HG02571 (cell line): ENCODE results near the gene DISC1.

Experiments
- ATAC-seq: cut with Tn5 transposase; IDR thresholded peaks from one replicate; pipeline ENCODE4 v1.9.1; 2021; ENCODE audit warnings: mild to moderate bottlenecking, moderate library complexity; ENCODE audit not compliant: unreplicated experiment

Gene DISC1

GRCh38 chr1:231921646-231922345, 295.2 kb downstream of the DISC1 start:
- ATAC-seq = no peak

DNA sequence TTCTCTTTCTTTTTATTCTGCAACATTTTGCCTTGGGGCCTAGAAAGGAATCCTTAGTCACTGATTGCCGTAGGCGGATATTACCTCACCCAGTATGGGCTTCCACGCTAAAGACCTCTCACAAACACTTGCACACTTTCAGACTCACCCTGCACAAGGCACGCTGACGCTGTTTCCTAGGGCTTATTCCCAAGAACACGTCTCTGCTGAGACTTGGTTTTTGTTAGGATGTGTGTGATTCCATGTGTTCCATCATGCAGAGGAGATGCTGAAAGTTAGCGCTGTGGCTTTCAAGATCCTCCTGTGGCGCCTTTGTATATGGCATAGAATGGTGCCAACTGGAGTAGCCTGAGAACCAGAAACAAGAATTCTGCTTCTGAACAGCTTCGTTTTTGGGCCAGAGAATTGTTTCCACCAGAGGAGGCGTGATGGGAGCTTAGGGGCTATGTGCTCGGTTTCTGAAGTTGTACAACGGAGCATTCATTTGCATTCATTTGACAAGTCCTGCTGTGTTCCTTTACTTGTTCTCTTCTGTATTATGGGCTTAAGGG, 297.0 kb downstream of the DISC1 start:
- no peak for ATAC-seq

- ATAC-seq = no peak
Observed at GRCh38 chr1:231924180-231924579, 297.6 kb downstream of the DISC1 start.

- no peak for ATAC-seq
Observed at GRCh38 chr1:231925864-231926263, 299.3 kb downstream of the DISC1 start.

- no peak for ATAC-seq
Observed at GRCh38 chr1:231926340-231926739, 299.8 kb downstream of the DISC1 start.

- ATAC-seq = no peak
Observed at GRCh38 chr1:231926933-231927332, 300.3 kb downstream of the DISC1 start.

DNA sequence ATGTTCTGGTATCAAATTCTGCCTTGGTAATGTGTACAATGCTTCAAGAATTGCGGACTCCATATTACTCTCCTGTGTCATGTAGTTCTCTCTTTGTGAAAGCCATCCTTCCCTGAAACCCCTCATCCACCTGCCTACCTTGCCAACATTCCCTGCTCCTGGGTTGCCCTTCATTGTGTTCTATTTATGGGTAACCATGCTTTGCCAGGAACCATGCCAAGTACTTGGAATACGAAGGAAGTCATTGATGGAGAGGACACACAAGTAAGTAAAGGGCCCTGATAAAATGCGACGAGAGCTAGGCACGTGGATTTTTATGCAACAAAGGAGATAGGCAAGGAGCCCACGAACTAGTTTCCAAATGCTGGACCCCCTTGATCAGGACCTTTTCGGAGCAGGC, 300.8 kb downstream of the DISC1 start:
- no peak for ATAC-seq

- ATAC-seq = no peak
Observed at GRCh38 chr1:231929311-231929710, 302.7 kb downstream of the DISC1 start.

DNA sequence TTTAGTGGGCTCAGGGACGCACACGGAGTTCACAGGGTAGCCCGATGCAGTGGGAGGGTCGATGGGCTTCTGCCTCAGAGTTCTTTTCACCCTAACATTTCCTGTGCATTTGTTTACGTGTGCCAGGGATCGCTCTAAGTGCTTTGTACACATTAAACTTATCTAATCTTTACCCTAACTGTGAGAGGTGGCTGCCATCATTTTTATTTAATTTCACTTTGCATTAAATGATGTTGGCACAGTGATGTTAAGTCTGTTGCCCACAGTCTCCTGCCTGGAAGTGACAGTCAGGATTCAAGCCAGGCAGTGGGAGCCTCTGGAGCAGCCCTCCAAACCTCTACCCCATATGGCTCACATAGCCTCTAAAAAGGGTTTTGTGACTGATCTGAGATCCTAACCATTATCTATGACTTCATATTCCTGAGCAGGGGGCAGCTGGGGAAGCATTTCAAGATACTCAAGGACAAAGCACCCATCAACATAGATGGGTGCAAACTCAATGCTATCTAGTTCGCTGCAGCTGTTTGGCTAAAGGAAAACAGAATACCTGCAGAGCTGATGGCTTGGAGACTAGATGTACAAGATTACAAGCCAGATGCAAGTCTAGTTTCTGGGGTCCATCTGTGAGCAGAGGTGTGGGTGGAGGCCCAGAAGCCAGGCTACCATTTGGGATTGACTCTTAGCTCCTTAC, 303.8 kb downstream of the DISC1 start:
- no peak for ATAC-seq

- ATAC-seq = no peak
Observed at GRCh38 chr1:231931146-231931545, 304.6 kb downstream of the DISC1 start.

DNA sequence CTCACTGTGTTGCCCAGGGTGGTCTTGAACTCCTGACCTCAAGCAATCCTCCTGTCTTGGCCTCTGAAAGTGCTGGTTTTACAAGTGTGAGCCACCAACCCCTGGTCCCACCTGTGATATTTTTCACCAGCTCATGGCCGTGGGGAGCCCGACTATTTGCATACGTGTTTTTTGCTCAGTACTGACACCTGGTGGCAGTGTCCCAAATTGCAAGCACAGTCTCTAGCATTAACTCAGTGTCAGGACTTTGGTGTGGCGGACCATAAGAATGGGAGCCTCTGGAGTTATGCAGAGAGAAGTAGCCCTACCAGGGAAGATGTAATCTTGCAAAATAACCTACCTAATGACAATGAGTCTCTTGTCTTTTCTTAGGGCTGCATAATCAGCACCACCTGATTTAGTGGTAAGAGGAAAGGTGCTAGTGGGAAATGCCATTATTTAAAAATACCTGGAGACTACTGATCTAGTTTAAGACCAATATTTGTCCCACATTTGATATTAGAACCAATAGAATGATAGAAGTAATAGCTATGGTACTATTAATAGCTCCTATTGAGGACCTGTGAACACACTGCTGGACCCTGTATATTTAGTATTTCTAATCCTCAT, 305.4 kb downstream of the DISC1 start:
- ATAC-seq = no peak

DNA sequence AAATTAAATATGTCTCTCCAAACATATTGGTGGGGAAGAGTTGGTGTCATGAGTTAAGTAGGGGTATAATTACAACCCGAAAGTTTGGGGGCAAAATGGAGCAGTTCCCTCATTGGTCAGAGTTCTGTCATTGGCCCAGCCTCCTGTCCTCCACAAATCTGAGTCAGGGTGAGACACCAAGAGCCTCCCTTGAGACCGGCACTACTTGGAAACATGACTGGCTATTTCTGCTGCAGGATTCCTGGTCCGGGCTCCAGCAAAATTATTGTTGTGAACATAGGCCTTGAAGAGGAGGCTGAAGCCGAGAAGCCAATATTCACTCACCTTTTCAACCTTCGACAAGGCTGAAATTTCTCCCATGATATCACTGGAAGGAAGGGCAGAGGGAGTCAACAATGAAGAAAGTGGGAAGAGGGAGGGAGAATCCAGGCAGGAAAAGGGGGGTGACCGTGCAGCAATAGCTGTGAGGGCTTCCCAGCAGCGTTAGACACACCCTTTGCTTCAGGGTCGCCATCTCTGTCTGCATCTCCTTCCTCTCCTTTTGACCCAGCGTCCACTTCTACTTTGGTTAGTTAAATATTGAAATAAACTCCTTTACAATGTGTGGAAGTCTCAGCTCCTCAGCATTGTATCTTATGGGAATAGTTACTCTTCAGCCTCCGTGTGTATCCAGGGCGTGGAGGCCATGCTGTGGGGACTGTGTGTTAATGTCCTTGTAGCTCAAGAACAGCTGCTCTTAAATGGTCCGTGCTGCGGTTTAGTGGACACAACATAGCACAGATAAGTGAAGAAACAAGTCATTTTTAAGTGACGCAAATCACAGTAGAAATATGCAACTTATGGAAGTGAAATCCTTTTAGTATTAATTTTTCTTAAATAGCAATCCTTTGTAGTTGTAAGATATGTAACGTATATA, 307.4 kb downstream of the DISC1 start:
- no peak for ATAC-seq

DNA sequence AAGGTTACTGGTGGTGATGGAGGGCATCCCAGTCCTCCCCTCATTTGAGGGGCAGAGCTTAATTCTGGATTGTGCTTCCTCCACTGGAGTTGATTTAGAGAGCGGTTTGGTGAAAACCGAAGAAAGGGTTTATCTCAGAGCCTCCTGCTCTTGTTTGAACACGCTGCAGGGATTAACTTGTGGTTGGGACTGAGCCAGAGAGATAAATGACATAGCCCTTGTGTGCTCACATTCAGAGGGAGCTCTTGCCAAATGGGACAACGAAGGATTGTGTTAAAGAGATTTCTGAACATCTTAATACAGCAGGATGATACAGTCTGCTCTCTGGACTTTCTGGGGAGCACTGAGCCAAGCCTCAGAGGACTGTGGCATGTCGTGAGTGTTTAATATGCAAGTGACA, 308.2 kb downstream of the DISC1 start:
- no peak for ATAC-seq

DNA sequence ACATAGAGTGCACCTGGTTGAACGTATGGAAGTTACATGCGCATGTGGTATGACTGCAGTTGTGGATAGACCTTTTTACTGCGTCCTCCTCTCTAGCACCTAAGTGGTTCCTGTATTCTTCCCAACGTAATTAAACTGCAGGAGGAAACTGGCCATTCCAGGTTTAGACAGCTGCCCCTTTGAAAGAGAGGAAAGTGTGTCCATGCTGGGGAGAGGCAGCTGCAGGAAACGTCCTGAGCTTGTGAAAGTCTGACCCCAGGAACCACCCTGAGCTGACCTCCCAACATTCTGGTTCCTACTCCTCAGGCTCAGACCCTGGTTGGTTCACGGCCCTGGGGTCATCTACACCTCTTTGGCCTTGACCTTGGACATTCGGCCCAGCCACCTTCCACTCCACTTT, 309.3 kb downstream of the DISC1 start:
- no peak for ATAC-seq

DNA sequence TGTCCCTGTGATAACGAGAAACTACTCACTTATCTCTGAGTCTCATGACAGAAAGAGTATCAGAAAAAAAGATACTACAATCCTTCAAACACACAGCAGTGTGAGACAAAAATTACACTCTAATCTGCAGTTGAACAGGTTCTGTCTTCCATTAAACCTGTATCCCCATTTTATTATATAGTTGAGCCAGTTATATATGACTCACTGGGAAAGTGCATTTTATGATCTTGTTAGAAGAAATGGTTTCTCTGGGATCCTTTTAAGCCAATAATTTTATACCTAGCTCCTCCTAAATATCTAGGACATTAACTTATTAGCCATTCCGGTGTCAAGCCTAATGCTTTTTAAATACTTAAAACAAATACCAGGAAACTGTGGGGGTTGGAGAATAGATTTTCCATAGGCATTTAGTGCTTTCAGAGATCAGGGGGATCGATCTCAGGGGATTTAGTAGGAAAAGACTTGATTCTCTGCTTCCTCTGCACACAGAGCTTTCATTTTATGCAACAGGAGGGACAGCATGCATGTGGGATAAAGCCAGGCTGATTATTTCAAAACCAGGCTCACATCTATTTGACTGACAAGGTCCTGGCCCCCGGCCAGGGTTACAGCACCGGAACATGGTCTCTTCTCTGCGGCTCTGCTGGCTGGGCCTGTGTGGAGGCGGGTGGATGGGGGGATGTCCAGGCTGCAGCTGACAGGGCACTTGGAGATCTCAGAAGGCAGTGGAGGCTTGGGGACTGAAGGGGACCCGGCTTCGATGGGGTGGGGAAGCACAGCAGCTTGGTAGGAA, 310.6 kb downstream of the DISC1 start:
- ATAC-seq = no peak

- ATAC-seq = no peak
Observed at GRCh38 chr1:231938211-231938610, 311.6 kb downstream of the DISC1 start.

GRCh38 chr1:231938711-231939110, 312.1 kb downstream of the DISC1 start:
- ATAC-seq = no peak

DNA sequence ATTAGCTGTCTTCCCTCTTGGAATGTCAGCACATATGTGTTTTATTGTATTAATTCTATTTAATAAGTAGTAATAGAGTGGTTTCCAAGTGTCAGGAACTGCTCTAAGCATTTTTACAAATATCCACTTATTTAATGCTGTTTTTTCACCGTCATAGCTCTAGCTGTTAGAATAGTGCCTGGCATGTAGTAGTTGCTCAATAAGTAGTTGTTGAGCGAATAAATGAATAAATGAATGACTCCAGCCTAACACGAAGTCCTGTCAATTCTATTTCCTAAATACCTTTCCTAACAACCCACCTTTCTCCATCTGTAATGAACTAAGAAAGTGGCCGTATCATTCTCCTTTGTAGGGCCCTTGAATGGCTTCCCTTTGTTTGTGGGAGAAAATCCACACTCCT, 312.5 kb downstream of the DISC1 start:
- no peak for ATAC-seq

GRCh38 chr1:231940116-231940515, 313.5 kb downstream of the DISC1 start:
- no peak for ATAC-seq

DNA sequence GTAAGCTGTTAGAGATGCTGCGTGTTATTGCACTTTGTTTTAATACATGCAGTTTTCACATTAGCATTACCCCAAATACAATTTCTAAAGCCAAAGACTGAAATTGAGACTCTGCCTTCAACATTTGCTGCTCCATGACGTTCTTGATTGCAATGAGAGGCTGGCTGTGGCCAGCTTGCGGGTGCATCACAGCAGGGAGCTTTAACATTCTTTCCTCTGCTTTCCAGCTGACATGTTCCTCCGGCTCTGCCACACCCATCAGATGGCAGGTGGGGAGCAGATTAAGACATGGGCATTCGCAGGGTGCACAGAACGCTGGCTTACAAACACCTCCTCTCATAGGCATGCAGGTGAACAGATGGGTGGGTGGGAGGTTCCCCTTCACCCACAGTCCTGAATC, 314.1 kb downstream of the DISC1 start:
- no peak for ATAC-seq
